GM21423 (cell line): ENCODE measurements around the gene UVRAG.

ENCODE experiments used
- ATAC-seq: cut with Tn5 transposase; IDR thresholded peaks from one replicate; pipeline ENCODE4 v1.9.1; 2021; ENCODE audit warnings: mild to moderate bottlenecking, moderate library complexity; ENCODE audit not compliant: unreplicated experiment

The UVRAG gene

GRCh38 chr11:76131671-76132631, 316.9 kb downstream of the UVRAG start:
- no peak for ATAC-seq

DNA sequence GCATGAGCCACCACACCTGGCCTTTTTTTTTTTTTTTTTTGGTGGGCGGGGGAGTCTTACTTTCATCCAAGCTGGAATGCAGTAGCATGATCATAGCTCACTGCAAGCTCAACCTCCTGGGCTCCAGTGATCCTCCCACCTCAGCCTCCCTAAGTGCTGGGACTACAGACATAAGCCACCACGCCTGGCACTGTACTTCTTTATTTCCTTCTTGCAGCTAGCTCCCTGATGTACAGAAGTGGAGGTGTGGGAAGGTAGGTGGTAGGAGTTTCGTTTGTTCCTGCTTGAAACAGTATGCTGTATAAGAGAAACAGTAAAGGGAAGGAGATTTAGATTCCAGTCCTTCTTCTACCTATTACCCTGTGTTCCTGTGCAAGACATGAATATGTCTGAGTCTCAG, 319.2 kb downstream of the UVRAG start:
- ATAC-seq = no peak

DNA sequence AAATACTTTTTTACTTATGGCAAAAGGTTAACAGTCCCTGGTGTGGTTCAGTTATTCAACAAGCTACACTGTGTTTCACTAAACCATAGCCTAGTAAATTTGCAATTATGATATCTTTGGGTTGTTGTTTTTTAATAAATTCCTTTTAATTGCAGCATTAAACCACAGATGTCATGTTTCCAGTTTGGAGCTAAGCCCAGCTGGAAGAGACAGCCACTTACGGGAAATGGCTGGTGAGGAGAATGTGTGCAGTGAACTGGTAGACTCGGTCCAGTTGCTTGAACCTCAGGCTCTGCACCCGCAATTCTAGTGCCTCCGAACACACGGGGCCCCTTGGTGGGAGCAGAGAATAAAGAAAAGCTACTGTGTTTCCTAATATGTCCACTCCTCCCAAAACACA, 320.5 kb downstream of the UVRAG start:
- ATAC-seq = no peak

GRCh38 chr11:76139314-76139713, 324.3 kb downstream of the UVRAG start:
- ATAC-seq = no peak

DNA sequence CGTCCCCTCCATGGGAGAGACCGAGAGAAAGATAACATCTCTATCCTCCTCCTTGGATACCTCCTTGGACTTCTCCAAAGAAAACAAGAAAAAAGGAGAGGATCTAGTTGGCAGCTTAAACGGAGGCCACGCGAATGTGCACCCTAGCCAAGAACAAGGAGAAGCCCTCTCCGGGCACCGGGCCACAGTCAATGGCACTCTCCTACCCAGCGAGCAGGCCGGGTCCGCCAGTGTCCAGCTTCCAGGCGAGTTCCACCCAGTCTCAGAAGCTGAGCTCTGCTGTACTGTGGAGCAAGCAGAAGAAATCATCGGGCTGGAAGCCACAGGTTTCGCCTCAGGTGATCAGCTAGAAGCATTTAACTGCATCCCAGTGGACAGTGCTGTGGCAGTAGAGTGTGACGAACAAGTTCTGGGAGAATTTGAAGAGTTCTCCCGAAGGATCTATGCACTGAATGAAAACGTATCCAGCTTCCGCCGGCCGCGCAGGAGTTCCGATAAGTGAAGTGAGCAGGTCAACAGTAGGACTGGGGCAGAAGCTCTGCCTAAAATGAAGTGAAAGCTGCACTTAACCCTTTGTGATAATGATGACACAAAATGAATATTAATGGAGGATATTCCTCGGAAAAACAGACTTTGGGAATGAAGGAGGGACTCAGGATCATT, 326.0 kb downstream of the UVRAG start:
- ATAC-seq = no peak

GRCh38 chr11:76141901-76142588, 327.0 kb downstream of the UVRAG start:
- no peak for ATAC-seq

- ATAC-seq = no peak
These were observed 328.3 kb downstream of the UVRAG start for GRCh38 chr11:76143274-76143673.

DNA sequence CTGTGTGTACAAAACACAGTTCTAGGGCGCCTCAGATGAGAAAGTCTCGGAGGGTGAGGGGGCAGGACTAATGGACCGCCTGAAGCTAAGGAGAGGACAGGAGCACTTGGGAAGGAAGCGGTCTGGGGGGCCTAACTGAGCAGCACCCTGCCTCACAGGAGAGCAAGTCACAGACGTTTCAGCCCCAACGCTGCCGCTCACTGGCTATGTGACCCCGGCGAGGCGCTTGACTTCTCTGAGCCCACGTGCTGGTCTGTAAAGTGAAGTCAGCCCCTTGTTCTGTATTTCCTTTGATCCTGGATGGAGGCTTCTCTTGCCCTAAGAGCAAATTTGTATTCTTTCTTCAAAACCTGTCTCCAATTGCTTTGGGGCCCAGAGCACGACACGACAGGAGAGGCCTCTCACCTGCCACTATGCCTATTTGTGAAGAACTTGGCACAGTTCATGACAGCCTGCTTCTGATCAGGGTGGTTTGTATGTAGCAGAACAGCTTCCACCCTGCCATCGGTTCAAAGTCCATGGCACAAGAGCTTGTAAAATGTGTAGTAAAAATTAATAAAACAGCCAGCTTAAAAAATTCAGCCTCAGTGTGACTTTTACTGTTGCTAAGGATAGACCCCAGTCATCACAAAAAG, 332.2 kb downstream of the UVRAG start:
- ATAC-seq = no peak

- no peak for ATAC-seq
These were observed 333.2 kb downstream of the UVRAG start for GRCh38 chr11:76148231-76148630.

DNA sequence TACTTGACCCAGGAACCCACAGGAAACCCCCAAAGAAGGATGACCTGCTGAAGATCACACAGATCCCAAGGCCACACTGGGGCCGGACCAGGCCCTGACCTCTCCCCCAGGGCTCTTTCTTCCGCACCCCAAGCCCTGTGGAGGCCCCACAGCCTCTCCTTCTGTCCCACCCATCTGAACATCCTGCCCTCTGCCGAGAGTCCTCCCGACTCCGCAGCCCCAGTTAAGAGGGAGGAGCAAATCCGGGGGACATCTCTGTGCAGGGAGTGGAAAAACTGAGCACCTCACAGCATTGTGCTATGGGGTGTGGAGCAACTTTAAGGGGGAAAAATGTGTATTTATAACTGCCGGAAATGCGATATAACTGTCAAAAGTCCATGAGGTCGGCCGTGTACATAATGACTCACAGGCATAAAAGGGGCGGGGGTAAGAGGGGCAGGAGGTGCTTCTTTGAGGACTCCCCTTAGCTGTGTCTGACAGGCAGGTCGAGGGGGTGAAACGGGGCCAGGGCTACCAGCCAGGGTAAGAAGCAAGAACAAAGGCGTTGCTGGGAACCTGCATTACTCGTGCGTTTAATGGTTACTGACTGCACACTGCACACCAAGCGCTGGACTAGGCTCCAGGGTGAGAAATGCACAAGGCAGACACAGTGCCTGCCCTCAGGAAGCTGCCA, 334.1 kb downstream of the UVRAG start:
- ATAC-seq = no peak

DNA sequence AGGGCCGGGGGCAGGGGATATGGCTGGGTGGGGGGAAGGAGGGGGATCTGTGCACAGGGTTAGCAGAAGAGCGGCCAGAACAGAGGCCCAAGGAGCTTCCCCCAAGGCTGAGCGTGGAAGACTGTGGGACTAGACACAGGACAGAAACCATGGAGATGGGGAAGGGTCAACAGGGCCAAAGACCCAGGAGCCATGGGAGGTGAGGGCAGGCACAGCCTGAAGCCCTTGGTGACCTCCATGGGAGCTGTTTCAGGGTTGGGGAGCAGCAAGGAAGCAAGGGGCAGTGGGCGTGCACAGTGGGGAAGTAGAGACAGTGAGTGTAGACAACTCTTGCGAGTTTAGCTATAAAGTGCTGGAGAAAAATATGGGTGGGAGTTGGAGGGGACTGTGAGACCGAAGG, 334.7 kb downstream of the UVRAG start:
- no peak for ATAC-seq

DNA sequence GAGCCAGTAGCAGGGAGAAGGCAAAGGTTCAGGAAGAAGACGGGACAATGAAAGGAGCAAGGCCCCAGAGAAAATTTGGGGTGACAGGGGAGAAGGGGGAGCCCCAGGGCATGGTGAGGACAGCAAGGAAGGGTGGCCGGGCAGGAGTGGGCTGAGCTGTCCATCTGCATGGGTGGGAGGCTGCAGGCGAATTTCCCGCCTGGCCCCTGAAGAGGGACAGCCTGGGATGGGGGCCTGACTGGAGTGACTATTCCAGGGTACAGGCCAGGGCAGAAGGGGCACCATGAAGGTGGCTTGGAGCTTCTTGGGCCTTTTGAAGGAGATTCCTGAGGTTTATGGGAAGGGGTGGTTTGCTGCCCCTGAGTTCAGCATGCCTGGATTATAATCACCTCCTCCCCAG, 335.1 kb downstream of the UVRAG start:
- ATAC-seq = no peak

- ATAC-seq = no peak
These were observed 336.6 kb downstream of the UVRAG start for GRCh38 chr11:76151556-76152085.

DNA sequence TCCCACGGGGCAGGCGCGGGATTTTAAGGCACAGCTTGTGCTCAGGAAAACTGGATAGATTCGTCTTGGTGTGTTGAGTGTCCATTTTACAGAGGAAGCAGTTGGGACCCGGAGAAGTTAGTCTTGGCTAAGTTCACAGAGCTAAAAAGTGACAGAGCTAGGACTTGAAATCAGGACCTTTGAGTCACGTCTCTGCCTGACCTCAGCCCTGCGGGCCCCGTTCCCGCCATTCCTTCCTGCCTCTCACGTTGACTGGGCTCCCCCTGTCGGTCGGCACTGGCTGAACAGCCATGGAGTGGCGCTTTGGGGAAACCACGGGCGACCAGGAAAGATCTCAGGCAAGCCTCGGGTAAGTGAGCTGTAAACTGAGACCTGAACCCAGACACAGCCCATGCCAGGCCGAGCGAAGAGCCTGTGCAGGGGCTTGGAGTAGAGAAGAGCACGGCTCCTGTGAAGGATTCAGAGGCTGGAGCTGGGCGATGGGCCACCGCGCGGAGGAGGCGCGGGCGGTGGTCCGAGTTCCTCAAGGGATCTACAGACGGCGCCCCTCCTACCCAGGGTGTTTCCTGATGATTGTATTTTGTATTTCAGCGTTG, 337.2 kb downstream of the UVRAG start:
- ATAC-seq = peak; percentile 65

DNA sequence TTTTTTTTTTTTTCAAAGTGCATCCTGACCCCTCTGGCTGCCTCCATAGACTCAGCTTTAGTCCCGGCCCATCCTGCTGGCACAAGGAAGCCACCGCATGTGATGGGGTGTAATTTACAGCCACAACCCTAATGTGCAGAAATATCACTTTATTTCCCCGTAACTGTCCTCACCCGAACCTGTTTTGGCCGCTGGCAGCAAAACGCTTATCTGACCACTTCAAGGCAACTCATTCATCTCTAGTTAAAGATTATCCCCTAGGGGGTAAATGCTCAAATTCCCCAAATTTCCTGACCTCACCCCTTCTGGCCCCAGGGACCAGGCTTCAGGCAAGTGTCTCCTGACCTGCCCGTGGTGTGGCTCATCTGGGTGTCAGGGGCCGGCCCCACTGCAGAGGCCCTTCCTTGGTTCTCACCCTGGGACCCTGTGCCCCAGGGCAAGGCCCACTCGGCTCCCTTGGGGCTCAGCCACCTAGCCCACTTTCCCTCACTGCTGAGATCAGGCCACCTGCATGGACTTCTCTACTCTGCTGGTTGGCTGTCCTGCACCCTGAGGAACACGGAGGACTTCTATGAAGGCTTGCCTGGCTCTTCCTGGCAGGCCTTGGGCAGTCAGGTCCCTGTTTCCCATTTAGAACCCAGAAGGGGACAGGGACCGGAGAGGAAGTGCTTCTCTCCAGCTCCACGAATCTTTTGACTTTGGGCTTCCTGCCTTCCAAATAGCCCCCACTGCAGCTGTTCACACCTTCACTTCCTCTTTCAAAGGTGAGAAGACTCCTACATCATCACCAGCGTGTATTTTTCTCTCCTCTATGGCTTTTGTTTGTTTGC, 337.9 kb downstream of the UVRAG start:
- peak; percentile 43 for ATAC-seq

GRCh38 chr11:76153571-76153923, 338.5 kb downstream of the UVRAG start:
- no peak for ATAC-seq

- ATAC-seq = no peak
These were observed 340.7 kb downstream of the UVRAG start for GRCh38 chr11:76155500-76156227.

DNA sequence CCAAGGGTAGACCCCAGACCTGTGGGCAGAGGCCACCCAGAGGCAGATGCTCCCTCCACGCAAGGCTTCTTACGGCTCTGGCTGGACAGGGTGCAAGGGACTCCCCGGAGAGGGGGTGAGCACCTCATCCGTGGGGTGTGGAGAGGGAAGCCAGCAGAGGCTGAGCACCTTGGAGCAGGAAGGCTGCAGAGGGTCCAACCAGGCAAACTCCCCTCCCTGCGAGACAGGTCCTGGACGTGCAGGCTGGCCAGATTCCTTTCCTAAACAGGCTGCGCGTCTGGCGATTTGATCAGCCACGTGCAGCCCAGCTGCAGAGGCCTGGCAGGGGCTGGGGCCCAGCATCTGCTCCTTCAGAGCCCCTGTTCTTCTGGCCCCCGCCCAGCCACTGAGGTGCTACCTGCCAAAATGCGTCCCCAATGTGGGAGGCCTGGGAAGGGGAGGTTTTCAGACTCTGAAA, 342.0 kb downstream of the UVRAG start:
- no peak for ATAC-seq
